Natural killer cell (primary cell): ENCODE measurements around the gene PHIP. TPM values are rescaled to one million over a fixed set of nuclear protein-coding genes. Genes with fewer than 3 reads are reported as not detected.

Source experiments
- ATAC-seq, 3 donors: fragments of 150-1000 bp in 2 of 3; fragments of 200-7000 bp in 1 of 3; cut with Tn5 transposase; 1 replicate in 1 of 3; 2 replicates in 2 of 3; pipeline ENCODE4 v1.10.0; 2021; ENCODE audit warnings: mild to moderate bottlenecking in 2 of 3, moderate library complexity in 2 of 3
- DNase-seq, 2 donors: peaks; one replicate each; pipeline versions ENCODE4 v3.0.0 to v3.0.0-alpha.2; 2013 to 2021; ENCODE audit warnings: mixed read lengths in 1 of 2
- H3K27ac ChIP-seq: one replicate; pipeline ENCODE4 v1.5.1; 2013; ENCODE audit warnings: mild to moderate bottlenecking, low read length
- H3K27me3 ChIP-seq: one replicate; pipeline ENCODE4 v1.6.1; 2013; ENCODE audit warnings: low read length; ENCODE audit not compliant: control insufficient read depth, insufficient read depth
- H3K36me3 ChIP-seq: one replicate; pipeline ENCODE4 v1.6.1; 2013; ENCODE audit warnings: low read length; ENCODE audit not compliant: control insufficient read depth, insufficient read depth
- H3K4me1 ChIP-seq: one replicate; pipeline ENCODE4 v1.6.1; 2013; ENCODE audit warnings: low read length; ENCODE audit not compliant: control insufficient read depth, insufficient read depth
- H3K4me3 ChIP-seq: one replicate; pipeline ENCODE4 v1.5.1; 2013; ENCODE audit warnings: low read length
- H3K9me3 ChIP-seq: one replicate; pipeline ENCODE4 v1.6.1; 2013; ENCODE audit warnings: low read length; ENCODE audit not compliant: control insufficient read depth, insufficient read depth
- H3K27ac Mint-ChIP-seq, 2 donors: one replicate each; pipeline ENCODE4 v1.8.0; 2022; ENCODE audit warnings: mild to moderate bottlenecking in 2 of 2, mixed read lengths in 2 of 2, moderate library complexity in 1 of 2
- H3K27me3 Mint-ChIP-seq, 2 donors: one replicate each; pipeline ENCODE4 v1.8.0; 2022; ENCODE audit warnings: low read depth in 2 of 2, mixed read lengths in 2 of 2
- H3K36me3 Mint-ChIP-seq: one replicate; pipeline ENCODE4 v1.8.0; 2022; ENCODE audit warnings: mixed read lengths
- H3K4me1 Mint-ChIP-seq, 2 donors: one replicate each; pipeline ENCODE4 v1.8.0; 2022; ENCODE audit warnings: mixed read lengths in 2 of 2
- H3K4me3 Mint-ChIP-seq: one replicate; pipeline ENCODE4 v1.8.0; 2022; ENCODE audit warnings: mild to moderate bottlenecking, moderate library complexity, mixed read lengths
- H3K9me3 Mint-ChIP-seq, 2 donors: one replicate each; pipeline ENCODE4 v1.8.0; 2022; ENCODE audit warnings: mixed read lengths in 2 of 2
- CTCF ChIP-seq: fragments of 200-600 bp; IDR thresholded peaks from one replicate; pipeline ENCODE4 v1.8.0; 2022; ENCODE audit warnings: antibody characterized with exemption
- WGBS: methylation state at CpG from one replicate; pipeline ENCODE4 v1.1.7; 2013; ENCODE audit warnings: missing lambda C conversion rate; ENCODE audit not compliant: insufficient coverage; 5-methylcytosine and 5-hydroxymethylcytosine counted together
- intact Hi-C: fragments of 100-400 bp; cut with micrococcal nuclease; formaldehyde crosslinking; loops from one replicate; pipeline ENCODE4 v1.14.2; 2022
- total RNA-seq, 4 donors: library from RNA; stranded (reverse); fragments of 120-200 nt in 1 of 4; gene quantifications; one replicate each; pipeline versions ENCODE4 v1.2.3 to v1.2.4, GENCODE V29; 2013 to 2022

Gene PHIP
- total RNA-seq, 3 donors from 2014 or later (not counting 1 experiment from before 2014, with no cell fraction given): 38.5 to 45.6 (median 42.5) TPM

GRCh38 chr6:79033279-79033678 lies 44.8 kb downstream of the PHIP start:
- no peak overlapping the region for H3K27ac Mint-ChIP-seq
- DNase-seq (no peak), ATAC-seq (no peak)
- intact Hi-C loops: no loop called here
- Histone ChIP-seq H3K9me3 (no peaks in the 10 kb centered on the region), H3K4me3 (no peak overlapping the region), H3K27ac (no peak overlapping the region), H3K4me1 (no peaks in the 10 kb centered on the region), H3K36me3 (peaks cover 20% of the 10 kb centered on the region), H3K27me3 (no peaks in the 10 kb centered on the region)
- no peaks in the 10 kb centered on the region for H3K9me3 Mint-ChIP-seq
- no peaks in the 10 kb centered on the region for H3K27me3 Mint-ChIP-seq
- H3K36me3 Mint-ChIP-seq: no peaks in the 10 kb centered on the region
- TF ChIP-seq CTCF: no peak
- WGBS: 100% methylated on average over 1 of the region's 3 CpGs
- H3K4me1 Mint-ChIP-seq: peaks cover 47 to 49% of the 10 kb centered on the region in 2 donors
- no peak overlapping the region for H3K4me3 Mint-ChIP-seq

- peaks cover 9% of the 10 kb centered on the region for H3K36me3 ChIP-seq
- H3K9me3 Mint-ChIP-seq: no peaks in the 10 kb centered on the region
- H3K4me3 ChIP-seq: no peak overlapping the region
- no peaks in the 10 kb centered on the region for H3K4me1 ChIP-seq
- TF ChIP-seq CTCF: no peak
- no peaks in the 10 kb centered on the region for H3K9me3 ChIP-seq
- no peaks in the 10 kb centered on the region for H3K27me3 Mint-ChIP-seq
- no peak overlapping the region for H3K27ac ChIP-seq
- peaks cover 57 to 58% of the 10 kb centered on the region in 2 donors for H3K4me1 Mint-ChIP-seq
- no peak for ATAC-seq
- WGBS: 100% methylated on average over 1 of the region's 3 CpGs
- H3K36me3 Mint-ChIP-seq: no peaks in the 10 kb centered on the region
- no peak overlapping the region for H3K4me3 Mint-ChIP-seq
- H3K27ac Mint-ChIP-seq: peak overlapping the region; percentile 9 to 54
- no peaks in the 10 kb centered on the region for H3K27me3 ChIP-seq
- intact Hi-C loops: no loop called here
- no peak for DNase-seq
These were observed 46.0 kb downstream of the PHIP start for GRCh38 chr6:79031821-79032590.

- intact Hi-C loops: no loop called here
- Mint-ChIP-seq H3K9me3 (no peaks in the 10 kb centered on the region), H3K27ac (no peak overlapping the region), H3K4me1 (peaks cover 49 to 52% of the 10 kb centered on the region in 2 donors), H3K27me3 (no peaks in the 10 kb centered on the region), H3K36me3 (no peaks in the 10 kb centered on the region), H3K4me3 (no peak overlapping the region)
- DNase-seq: no peak
- peaks cover 9% of the 10 kb centered on the region for H3K36me3 ChIP-seq
- H3K4me3 ChIP-seq: no peak overlapping the region
- H3K9me3 ChIP-seq: no peaks in the 10 kb centered on the region
- H3K27ac ChIP-seq: no peak overlapping the region
- no peaks in the 10 kb centered on the region for H3K27me3 ChIP-seq
- H3K4me1 ChIP-seq: no peaks in the 10 kb centered on the region
- peak in 1 of 3 donors; percentile 52 for ATAC-seq
- no peak for TF ChIP-seq CTCF
- 83% methylated on average over 1 of the region's 1 CpG for WGBS
These were observed 47.5 kb downstream of the PHIP start for GRCh38 chr6:79030511-79030910.

- no peak for TF ChIP-seq CTCF
- Mint-ChIP-seq H3K36me3 (no peaks in the 10 kb centered on the region), H3K9me3 (no peaks in the 10 kb centered on the region), H3K27ac (no peak overlapping the region), H3K4me1 (peaks cover 47 to 49% of the 10 kb centered on the region in 2 donors), H3K4me3 (no peak overlapping the region), H3K27me3 (no peaks in the 10 kb centered on the region)
- DNase-seq (no peak), ATAC-seq (no peak)
- Histone ChIP-seq H3K4me1 (no peaks in the 10 kb centered on the region), H3K27me3 (no peaks in the 10 kb centered on the region), H3K4me3 (no peak overlapping the region), H3K9me3 (no peaks in the 10 kb centered on the region), H3K36me3 (peaks cover 9% of the 10 kb centered on the region), H3K27ac (no peak overlapping the region)
- intact Hi-C loops: no loop called here
- 83% methylated on average over 1 of the region's 2 CpGs for WGBS
These were observed 48.0 kb downstream of the PHIP start for GRCh38 chr6:79030023-79030422.
